K562 (cell line): ENCODE results near the gene UBE2B. TPM values are rescaled to one million over a fixed set of nuclear protein-coding genes. Genes with fewer than 3 reads are reported as not detected.

Source experiments
- BRF1 ChIP-seq: IDR thresholded peaks from 3 replicates; pipeline ENCODE4 v1.6.1; 2011; ENCODE audit warnings: borderline replicate concordance, mild to moderate bottlenecking; ENCODE audit not compliant: insufficient read length; ENCODE audit errors: extremely low read depth
- EP300 ChIP-seq: IDR thresholded peaks from 2 replicates; pipeline ENCODE4 v1.6.1; 2012; ENCODE audit warnings: low read length, improper control_type of control experiment
- FOXA3 ChIP-seq, 2 experiments: fragments of 450-650 bp in 1 of 2; sonication (generic) in 1 of 2; formaldehyde crosslinking; IDR thresholded peaks in 1 of 2; conservative IDR thresholded peaks in 1 of 2; 2 replicates each; pipeline versions ENCODE4 v1.4.0 to v1.8.0; 2020 to 2022; ENCODE audit warnings: mild to moderate bottlenecking in 2 of 2, missing genetic modification reagents in 1 of 2
- FOXM1 ChIP-seq, 2 experiments: fragments of 450-650 bp in 1 of 2; sonication (generic) in 1 of 2; formaldehyde crosslinking in 1 of 2; IDR thresholded peaks; 2 replicates each; pipeline versions ENCODE4 v1.6.1 to v1.9.0; 2017 to 2022; ENCODE audit warnings: low read depth in 2 of 2, mild to moderate bottlenecking in 2 of 2, missing genetic modification reagents in 1 of 2, moderate library complexity in 1 of 2
- GTF2E2 ChIP-seq: fragments of 200-800 bp; sonication (Bioruptor generic); IDR thresholded peaks from 2 replicates; pipeline ENCODE4 v1.6.1; 2016; ENCODE audit warnings: missing genetic modification characterization, missing compliant biosample characterization
- HMGXB4 ChIP-seq: sonication (generic); formaldehyde crosslinking; IDR thresholded peaks from 2 replicates; pipeline ENCODE4 v1.8.1; 2023; ENCODE audit warnings: mild to moderate bottlenecking, missing genetic modification reagents
- KDM4B ChIP-seq, 2 experiments: fragments of 450-650 bp in 1 of 2; sonication (generic) in 1 of 2; IDR thresholded peaks; 2 replicates each; pipeline ENCODE4 v1.6.1; 2016 to 2017; ENCODE audit warnings: borderline replicate concordance in 2 of 2, antibody characterized with exemption in 1 of 2, low read depth in 1 of 2, mild to moderate bottlenecking in 1 of 2
- MLLT1 ChIP-seq, 2 experiments: fragments of 450-650 bp; IDR thresholded peaks; 2 replicates each; pipeline ENCODE4 v1.6.1; 2016
- SPI1 ChIP-seq: IDR thresholded peaks from 2 replicates; pipeline ENCODE4 v1.6.1; 2011; ENCODE audit warnings: low read depth, low read length, control low read depth, borderline replicate concordance
- STAG1 ChIP-seq: sonication (generic); formaldehyde crosslinking; IDR thresholded peaks from 2 replicates; pipeline ENCODE4 v1.5.0; 2020; ENCODE audit warnings: missing genetic modification reagents, borderline replicate concordance
- TEAD2 ChIP-seq: fragments of 450-650 bp; IDR thresholded peaks from 2 replicates; pipeline ENCODE4 v1.6.1; 2016; ENCODE audit warnings: missing genetic modification characterization, control low read depth, missing compliant biosample characterization
- ZFP91 ChIP-seq: sonication (generic); formaldehyde crosslinking; IDR thresholded peaks from 2 replicates; pipeline ENCODE4 v1.8.0; 2022; ENCODE audit warnings: mild to moderate bottlenecking, missing genetic modification reagents
- ZNF133 ChIP-seq: fragments of 250-450 bp; sonication (Bioruptor Pico); IDR thresholded peaks from 2 replicates; pipeline ENCODE4 v1.4.0; 2020; ENCODE audit warnings: mild to moderate bottlenecking
- ZNF224 ChIP-seq: sonication (generic); formaldehyde crosslinking; IDR thresholded peaks from 2 replicates; pipeline ENCODE4 v1.8.0; 2022; ENCODE audit warnings: mild to moderate bottlenecking, missing genetic modification reagents
- ZNF384 ChIP-seq: IDR thresholded peaks from 2 replicates; pipeline ENCODE4 v1.6.1; 2012; ENCODE audit warnings: low read depth, low read length, improper control_type of control experiment
- polyA plus RNA-seq, 8 experiments: library from polyadenylated mRNA; depleted of rRNA in 4 of 8; stranded (reverse) in 5 of 8; unstranded in 3 of 8; fragments of >200 nt; fragmentation: Nextera tagmentation in 2 of 8; fragmentation: Illumina TruSeq in 1 of 8; extraction: Ambion mirVana in 2 of 8; extraction: Trizol in 1 of 8; gene quantifications; 2 replicates each; pipeline versions ENCODE4 v1.2.1 to v1.2.3, GENCODE V29; 2011 to 2014; ENCODE audit warnings: inconsistent platforms in 1 of 8, missing spikeins in 1 of 8
- total RNA-seq, 7 experiments: library from RNA; depleted of rRNA in 6 of 7; stranded (reverse); fragments of >200 nt in 6 of 7; fragmentation: Illumina TruSeq in 2 of 7; extraction: Trizol in 2 of 7; gene quantifications; 2 replicates each; pipeline versions ENCODE4 v1.2.1 to v1.2.3, GENCODE V29; 2011 to 2021; ENCODE audit warnings: low replicate concordance in 1 of 7
- TF ChIP-seq, protein P1 (sequence below): fragments of 450-650 bp; formaldehyde crosslinking; conservative IDR thresholded peaks from 2 replicates; pipeline ENCODE4 v1.4.0; 2022; ENCODE audit warnings: mild to moderate bottlenecking, missing genetic modification characterization

UBE2B gene
- total and polyA plus RNA-seq, 9 of the 15 experiments (the other 6 are each of a cell fraction or from before 2014, with no cell fraction given) = 13.1 to 198 (median 75.5) TPM

- TF ChIP-seq, protein P1, sequence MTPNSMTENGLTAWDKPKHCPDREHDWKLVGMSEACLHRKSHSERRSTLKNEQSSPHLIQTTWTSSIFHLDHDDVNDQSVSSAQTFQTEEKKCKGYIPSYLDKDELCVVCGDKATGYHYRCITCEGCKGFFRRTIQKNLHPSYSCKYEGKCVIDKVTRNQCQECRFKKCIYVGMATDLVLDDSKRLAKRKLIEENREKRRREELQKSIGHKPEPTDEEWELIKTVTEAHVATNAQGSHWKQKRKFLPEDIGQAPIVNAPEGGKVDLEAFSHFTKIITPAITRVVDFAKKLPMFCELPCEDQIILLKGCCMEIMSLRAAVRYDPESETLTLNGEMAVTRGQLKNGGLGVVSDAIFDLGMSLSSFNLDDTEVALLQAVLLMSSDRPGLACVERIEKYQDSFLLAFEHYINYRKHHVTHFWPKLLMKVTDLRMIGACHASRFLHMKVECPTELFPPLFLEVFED (CRISPR knock-in tag) = 0 out of 2 replicates have a peak, but pooled peaks have one; percentile 6
- TF ChIP-seq FOXM1 (IDR thresholded peaks at IDR 0.05; ENCODE audit: low read depth) = peak; percentile 87
- TF ChIP-seq FOXM1 (CRISPR knock-in tag; IDR thresholded peaks at IDR 0.05; ENCODE audit: low read depth) = no peak; the same call in 1 of the 2 replicates
- TF ChIP-seq TEAD2 = no peak
- no peak for TF ChIP-seq BRF1
- no peak for TF ChIP-seq ZNF224
- TF ChIP-seq SPI1 = no peak
- no peak for TF ChIP-seq STAG1 (CRISPR knock-in tag)
- TF ChIP-seq GTF2E2 (tag) = no peak
- TF ChIP-seq MLLT1 (IDR thresholded peaks at IDR 0.05) = peak; percentile 64 to 68; a peak in 2 of 4 replicates
- no peak for TF ChIP-seq ZNF384
- no peak for TF ChIP-seq ZFP91
- TF ChIP-seq EP300 = peak; percentile 52
- TF ChIP-seq KDM4B (IDR thresholded peaks at IDR 0.05; ENCODE audit: borderline replicate concordance in 2 of 2, low read depth in 1 of 2) = peak in 1 of 2 experiments; percentile 49; a peak in 1 of 4 replicates
- TF ChIP-seq ZNF133 (CRISPR knock-in tag) = no peak
- TF ChIP-seq HMGXB4 (CRISPR knock-in tag) = no peak
- TF ChIP-seq FOXA3 (CRISPR knock-in tag; conservative IDR thresholded peaks at IDR 0.05 in 1 of 2, IDR thresholded peaks at IDR 0.05 in 1 of 2) = peak; percentile 75 to 92
Measured at GRCh38 chr5:134370871-134371833, at the start of gene UBE2B (continued).
